ENCODE data around the gene SAMD8.

The SAMD8 gene

GRCh38 chr10:75111365-75111906 is at the start of gene SAMD8:
SAMD8 (plus strand) TSS chr10:75111656; CDS start chr10:75150529, 38,873 bp downstream.
- peak; percentile 90 for DNase-seq (ENCODE audit: low read depth)

GRCh38 chr10:75061709-75062505 is 49.5 kb upstream of the SAMD8 start:
- no peak for DNase-seq (ENCODE audit: low read depth)

GRCh38 chr10:75062506-75063299 is 48.8 kb upstream of the SAMD8 start:
- DNase-seq (ENCODE audit: low read depth), result no peak

- DNase-seq (ENCODE audit: low read depth), result no peak
Observed at GRCh38 chr10:75063461-75064230, 47.8 kb upstream of the SAMD8 start.

GRCh38 chr10:75065076-75065475 is 46.4 kb upstream of the SAMD8 start:
- DNase-seq (ENCODE audit: low read depth), result no peak

GRCh38 chr10:75066271-75066670 is 45.2 kb upstream of the SAMD8 start:
- DNase-seq (ENCODE audit: low read depth), result no peak

GRCh38 chr10:75067272-75067671 is 44.2 kb upstream of the SAMD8 start:
- no peak for DNase-seq (ENCODE audit: low read depth)

GRCh38 chr10:75068523-75068922 is 42.9 kb upstream of the SAMD8 start:
- DNase-seq (ENCODE audit: low read depth), result no peak

- no peak for DNase-seq (ENCODE audit: low read depth)
Observed at GRCh38 chr10:75070476-75070875, 41.0 kb upstream of the SAMD8 start.

- DNase-seq (ENCODE audit: low read depth), result no peak
Observed at GRCh38 chr10:75070961-75071428, 40.5 kb upstream of the SAMD8 start.

GRCh38 chr10:75071756-75072155 is 39.7 kb upstream of the SAMD8 start:
- no peak for DNase-seq (ENCODE audit: low read depth)

- DNase-seq (ENCODE audit: low read depth), result no peak
Observed at GRCh38 chr10:75072727-75073126, 38.7 kb upstream of the SAMD8 start.

- DNase-seq (ENCODE audit: low read depth), result no peak
Observed at GRCh38 chr10:75073442-75073841, 38.0 kb upstream of the SAMD8 start.

- DNase-seq (ENCODE audit: low read depth), result no peak
Observed at GRCh38 chr10:75074711-75075445, 36.6 kb upstream of the SAMD8 start.

GRCh38 chr10:75076348-75076747 is 35.1 kb upstream of the SAMD8 start:
- DNase-seq (ENCODE audit: low read depth), result no peak

GRCh38 chr10:75079436-75080083 is 31.9 kb upstream of the SAMD8 start:
- no peak for DNase-seq (ENCODE audit: low read depth)

- DNase-seq (ENCODE audit: low read depth), result no peak
Observed at GRCh38 chr10:75080554-75080953, 30.9 kb upstream of the SAMD8 start.

- DNase-seq (ENCODE audit: low read depth), result no peak
Observed at GRCh38 chr10:75081379-75081778, 30.1 kb upstream of the SAMD8 start.

- no peak for DNase-seq (ENCODE audit: low read depth)
Observed at GRCh38 chr10:75083972-75084833, 27.3 kb upstream of the SAMD8 start.

GRCh38 chr10:75084834-75085384 is 26.5 kb upstream of the SAMD8 start:
- no peak for DNase-seq (ENCODE audit: low read depth)
